Measurements from ENCODE around the gene TSKU.

TSKU gene

GRCh38 chr11:76759517-76759916 lies 23.6 kb upstream of the TSKU start:
- DNase-seq (ENCODE audit: low read depth in 2 of 2): no peak
- no peak overlapping the region for H3K4me3 ChIP-seq (replicated peaks in 1 of 2; ENCODE audit: low read depth in 2 of 2, low read length in 2 of 2)
- no peak for TF ChIP-seq CTCF (IDR thresholded peaks at IDR 0.05; ENCODE audit: low read depth, low read length)

DNA sequence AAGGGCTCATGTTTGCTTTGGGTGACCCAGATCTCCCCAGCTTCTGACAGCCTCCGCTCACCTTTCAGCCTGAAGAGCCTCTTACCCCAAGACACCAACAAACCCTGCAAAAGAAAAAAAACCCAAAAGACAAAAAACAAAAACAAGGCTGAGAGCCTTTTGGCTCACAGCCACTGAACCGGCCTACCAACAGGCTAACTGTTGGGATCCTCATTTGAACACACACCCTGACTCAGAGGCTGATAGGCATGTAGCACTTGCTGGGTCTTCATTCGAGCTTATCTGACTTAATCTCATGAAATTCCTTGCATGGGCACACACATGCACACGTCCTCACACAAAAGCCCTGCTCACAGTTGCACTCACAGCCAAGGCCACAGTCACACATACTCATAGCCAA lies 22.9 kb upstream of the TSKU start:
- no peak overlapping the region for H3K4me3 ChIP-seq (replicated peaks in 1 of 2; ENCODE audit: low read depth in 2 of 2, low read length in 2 of 2)
- TF ChIP-seq CTCF (IDR thresholded peaks at IDR 0.05; ENCODE audit: low read depth, low read length): no peak
- DNase-seq (ENCODE audit: low read depth in 2 of 2): no peak

- no peak overlapping the region for H3K4me3 ChIP-seq (replicated peaks in 1 of 2; ENCODE audit: low read depth in 2 of 2, low read length in 2 of 2)
- no peak for TF ChIP-seq CTCF (IDR thresholded peaks at IDR 0.05; ENCODE audit: low read depth, low read length)
- DNase-seq (ENCODE audit: low read depth in 2 of 2): no peak
Measured at GRCh38 chr11:76761718-76762355, 21.3 kb upstream of the TSKU start.

GRCh38 chr11:76762356-76762752 lies 20.8 kb upstream of the TSKU start:
- no peak for DNase-seq (ENCODE audit: low read depth in 2 of 2)
- H3K4me3 ChIP-seq (replicated peaks in 1 of 2; ENCODE audit: low read depth in 2 of 2, low read length in 2 of 2): no peak overlapping the region
- TF ChIP-seq CTCF (IDR thresholded peaks at IDR 0.05; ENCODE audit: low read depth, low read length): no peak

DNA sequence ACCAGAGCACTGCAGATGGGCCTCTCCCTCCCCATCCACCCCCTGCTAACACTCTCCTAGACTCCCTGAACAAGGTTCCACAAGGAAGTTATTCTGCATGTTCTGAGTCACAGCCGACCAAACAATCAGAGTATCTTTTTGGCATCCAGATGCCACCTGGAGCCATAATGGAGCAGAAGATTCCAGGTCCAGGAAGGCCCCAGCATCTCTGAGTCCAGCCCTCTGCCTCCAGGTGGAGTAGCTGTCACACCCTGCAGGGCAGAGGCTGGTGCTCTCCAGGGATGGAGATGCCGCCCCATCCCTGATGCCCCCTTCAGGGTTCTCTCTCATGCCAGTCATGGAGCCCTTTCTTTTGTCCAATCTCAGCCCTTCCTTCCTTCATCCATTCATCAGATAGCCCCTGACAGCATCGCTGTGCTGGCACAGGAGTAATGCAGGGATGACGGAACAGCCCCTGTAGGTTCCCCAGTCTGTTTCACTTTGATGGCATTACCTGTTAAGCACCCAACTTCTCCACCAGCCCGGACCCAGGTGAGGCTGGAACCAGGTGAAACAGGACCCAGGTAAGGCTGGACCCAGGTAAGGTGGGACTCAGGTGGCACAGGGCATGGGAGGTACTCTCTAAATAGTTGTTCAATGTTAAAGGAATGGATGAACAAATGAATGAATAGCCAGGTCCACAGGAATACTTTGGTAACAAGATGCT lies 20.1 kb upstream of the TSKU start:
- DNase-seq (ENCODE audit: low read depth in 2 of 2): no peak
- TF ChIP-seq CTCF (IDR thresholded peaks at IDR 0.05; ENCODE audit: low read depth, low read length): no peak
- no peak overlapping the region for H3K4me3 ChIP-seq (replicated peaks in 1 of 2; ENCODE audit: low read depth in 2 of 2, low read length in 2 of 2)

- H3K4me3 ChIP-seq (replicated peaks in 1 of 2; ENCODE audit: low read depth in 2 of 2, low read length in 2 of 2): no peak overlapping the region
- TF ChIP-seq CTCF (IDR thresholded peaks at IDR 0.05; ENCODE audit: low read depth, low read length): no peak
- DNase-seq (ENCODE audit: low read depth in 2 of 2): peak; percentile 87 to 93
Measured at GRCh38 chr11:76763573-76764346, 19.4 kb upstream of the TSKU start.

All from cardiac fibroblast (primary cell).